Testis (tissue), 3 donors: ENCODE results near the gene C5orf15. TPM values are rescaled to one million over a fixed set of nuclear protein-coding genes. Genes with fewer than 3 reads are reported as not detected.

Experiments used
- DNase-seq: peaks from one replicate; pipeline ENCODE4 v3.0.0-alpha.2; 2019
- H3K27ac ChIP-seq, 2 donors: fragments of 200-600 bp; sonication (generic); one replicate each; pipeline ENCODE4 v1.5.1; 2019
- H3K27me3 ChIP-seq: fragments of 200-600 bp; sonication (generic); one replicate; pipeline ENCODE4 v1.5.1; 2019
- H3K36me3 ChIP-seq: fragments of 200-600 bp; sonication (generic); one replicate; pipeline ENCODE4 v1.5.1; 2017; ENCODE audit warnings: low read depth; ENCODE audit errors: missing control alignments
- H3K4me1 ChIP-seq: fragments of 200-600 bp; sonication (generic); one replicate; pipeline ENCODE4 v1.5.1; 2019
- H3K4me3 ChIP-seq, 2 donors: fragments of 200-600 bp; sonication (generic); one replicate each; pipeline ENCODE4 v1.5.1; 2017 to 2019
- H3K9me3 ChIP-seq: fragments of 200-600 bp; sonication (generic); one replicate; pipeline ENCODE4 v1.5.1; 2017
- POLR2A ChIP-seq: fragments of 450-650 bp; IDR thresholded peaks from one replicate; pipeline ENCODE4 v1.6.1; 2017; ENCODE audit warnings: antibody characterized with exemption, mild to moderate bottlenecking, moderate library complexity
- WGBS, 2 donors: methylation state at CpG; one replicate each; pipeline ENCODE4 v1.1.5; 2018; 5-methylcytosine and 5-hydroxymethylcytosine counted together
- intact Hi-C: fragments of 100-400 bp; cut with DNase I; formaldehyde crosslinking; loops from one replicate; pipeline ENCODE4 v1.15.1; 2023; ENCODE audit warnings: low total_unique reads
- polyA plus RNA-seq: library from polyadenylated mRNA; stranded (reverse); fragments of 350-450 nt; fragmentation: Illumina TruSeq; extraction: RNeasy Lipid Tissue Mini Kit (QIAGEN cat#74804); gene quantifications from one replicate; pipeline ENCODE4 v1.2.3, GENCODE V29; 2014; ENCODE audit warnings: low read depth, low replicate concordance; ENCODE audit not compliant: insufficient read depth
- total RNA-seq, 2 donors: library from RNA; depleted of rRNA; stranded (reverse); fragments of >200 nt; gene quantifications; one replicate each; pipeline ENCODE4 v1.2.3, GENCODE V29; 2016
- TF ChIP-seq, protein P1 (sequence below), 3 experiments: fragments of 450-650 bp in 2 of 3; fragments of 200-600 bp in 1 of 3; sonication (generic) in 1 of 3; IDR thresholded peaks; one replicate each; pipeline ENCODE4 v1.5.1; 2016 to 2019; ENCODE audit warnings: antibody characterized with exemption in 3 of 3, mild to moderate bottlenecking in 2 of 3, moderate library complexity in 1 of 3

C5orf15 gene
- total and polyA plus RNA-seq, 3 donors from 2014 or later: 44.8 to 65.1 (median 62.9) TPM

DNA sequence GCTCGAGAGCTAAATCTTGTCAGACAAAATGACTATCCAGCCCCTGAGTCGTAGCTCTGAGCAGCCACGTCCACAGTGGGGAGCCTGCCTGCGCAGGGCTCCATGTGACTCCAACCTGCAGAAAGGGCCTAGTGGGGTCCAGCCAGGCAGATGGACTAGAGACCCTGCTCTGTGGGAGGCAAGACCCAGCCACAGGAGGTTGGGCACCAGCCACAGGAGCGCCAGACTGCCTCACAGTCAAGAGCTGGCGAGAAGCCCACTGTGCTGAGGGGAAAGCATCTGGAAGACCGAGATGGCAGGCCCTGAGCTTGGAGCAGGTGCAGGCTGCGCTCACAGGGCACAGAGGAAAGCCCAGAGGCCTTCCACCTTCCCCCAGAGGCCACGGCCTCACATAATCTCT, 61.4 kb downstream of the C5orf15 start:
- H3K27me3 ChIP-seq: no peaks in the 10 kb centered on the region
- H3K27ac ChIP-seq: no peak overlapping the region
- TF ChIP-seq POLR2A: no peak
- TF ChIP-seq, protein P1, sequence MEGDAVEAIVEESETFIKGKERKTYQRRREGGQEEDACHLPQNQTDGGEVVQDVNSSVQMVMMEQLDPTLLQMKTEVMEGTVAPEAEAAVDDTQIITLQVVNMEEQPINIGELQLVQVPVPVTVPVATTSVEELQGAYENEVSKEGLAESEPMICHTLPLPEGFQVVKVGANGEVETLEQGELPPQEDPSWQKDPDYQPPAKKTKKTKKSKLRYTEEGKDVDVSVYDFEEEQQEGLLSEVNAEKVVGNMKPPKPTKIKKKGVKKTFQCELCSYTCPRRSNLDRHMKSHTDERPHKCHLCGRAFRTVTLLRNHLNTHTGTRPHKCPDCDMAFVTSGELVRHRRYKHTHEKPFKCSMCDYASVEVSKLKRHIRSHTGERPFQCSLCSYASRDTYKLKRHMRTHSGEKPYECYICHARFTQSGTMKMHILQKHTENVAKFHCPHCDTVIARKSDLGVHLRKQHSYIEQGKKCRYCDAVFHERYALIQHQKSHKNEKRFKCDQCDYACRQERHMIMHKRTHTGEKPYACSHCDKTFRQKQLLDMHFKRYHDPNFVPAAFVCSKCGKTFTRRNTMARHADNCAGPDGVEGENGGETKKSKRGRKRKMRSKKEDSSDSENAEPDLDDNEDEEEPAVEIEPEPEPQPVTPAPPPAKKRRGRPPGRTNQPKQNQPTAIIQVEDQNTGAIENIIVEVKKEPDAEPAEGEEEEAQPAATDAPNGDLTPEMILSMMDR (IDR thresholded peaks at IDR 0.05): no peak
- no peaks in the 10 kb centered on the region for H3K4me1 ChIP-seq
- H3K36me3 ChIP-seq: no peaks in the 10 kb centered on the region
- WGBS, 2 donors: 85 to 100% methylated on average over 2 to 8 of the region's 9 CpGs
- no peak overlapping the region for H3K4me3 ChIP-seq
- intact Hi-C loops: no loop called here
- no peaks in the 10 kb centered on the region for H3K9me3 ChIP-seq
- DNase-seq: no peak

DNA sequence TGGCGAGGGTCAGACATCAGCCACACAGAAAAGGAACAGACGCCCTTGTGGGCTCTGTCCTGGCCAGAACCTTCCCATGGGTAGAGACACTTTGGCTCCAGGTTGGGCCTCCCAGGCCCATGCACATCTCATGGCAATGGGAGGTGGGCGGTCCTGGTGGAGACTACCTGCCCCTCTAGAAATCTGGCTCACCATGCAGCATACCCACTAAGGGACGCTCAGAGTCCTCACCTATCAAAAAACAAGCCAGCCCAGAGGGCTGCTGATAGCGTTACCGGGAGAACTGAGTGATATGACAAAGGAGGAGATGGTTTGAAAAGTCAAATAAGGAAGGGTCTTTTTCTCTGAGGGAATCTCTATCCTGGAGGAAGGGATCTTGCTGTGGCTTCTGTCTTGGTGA, 62.1 kb downstream of the C5orf15 start:
- H3K4me1 ChIP-seq: no peaks in the 10 kb centered on the region
- intact Hi-C loops: no loop called here

More for the DNA sequence above, 62.1 kb downstream of the C5orf15 start:
- DNase-seq: no peak
- Histone ChIP-seq H3K36me3 (no peaks in the 10 kb centered on the region), H3K4me3 (no peak overlapping the region), H3K27ac (no peak overlapping the region), H3K27me3 (no peaks in the 10 kb centered on the region), H3K9me3 (no peaks in the 10 kb centered on the region)
- TF ChIP-seq, protein P1 (IDR thresholded peaks at IDR 0.05): no peak
- no peak for TF ChIP-seq POLR2A
- WGBS, 2 donors: 89 to 97% methylated on average over 6 of the region's 6 CpGs

Other genes starting within 250 kb of the C5orf15 start
- 100 to 1,000 TPM; 127 to 151 TPM for gene VDAC1, start 36.4 kb upstream of the C5orf15 start, total RNA-seq
- gene VDAC1, start 36.4 kb upstream of the C5orf15 start, polyA plus RNA-seq: 88.4 TPM
- 10 to 100 TPM; 15.2 to 16.1 TPM for gene TCF7, start 146.1 kb upstream of the C5orf15 start, total RNA-seq
- 9.9 TPM for gene TCF7, start 146.1 kb upstream of the C5orf15 start, polyA plus RNA-seq
- gene SKP1, start 208.3 kb upstream of the C5orf15 start, total RNA-seq: 100 to 1,000 TPM; 336 to 459 TPM
- gene SKP1, start 208.3 kb upstream of the C5orf15 start, polyA plus RNA-seq: 919 TPM